GM21825 (cell line): ENCODE measurements around the gene RXFP3.
A peak's percentile ranks its signal among the peaks of the same experiment; 100 is the strongest.
"Not testable (repeated sequence)": the region's sequence is repeated elsewhere in the genome, so short reads cannot be mapped to it uniquely, and the experiment has no call there.

Experiments used
- ATAC-seq: cut with Tn5 transposase; IDR thresholded peaks from one replicate; pipeline ENCODE4 v1.9.1; 2021; ENCODE audit warnings: mild to moderate bottlenecking, moderate library complexity; ENCODE audit not compliant: unreplicated experiment

Gene RXFP3

GRCh38 chr5:33933723-33934169 is 2.4 kb upstream of the RXFP3 start:
- peak; percentile 80 for ATAC-seq

- ATAC-seq: peak; percentile 13
Observed at GRCh38 chr5:33934176-33934575, 2.0 kb upstream of the RXFP3 start.

- ATAC-seq: no peak
Observed at GRCh38 chr5:33936004-33936380, 194 bp upstream of the RXFP3 start.

GRCh38 chr5:33937017-33937706 is 976 bp downstream of the RXFP3 start:
- ATAC-seq: no peak

GRCh38 chr5:33937707-33938506 is 1.7 kb downstream of the RXFP3 start:
- no peak for ATAC-seq

- ATAC-seq: no peak
Observed at GRCh38 chr5:33938507-33938796, 2.3 kb downstream of the RXFP3 start.

- ATAC-seq: no peak
Observed at GRCh38 chr5:33938881-33939280, 2.7 kb downstream of the RXFP3 start.

GRCh38 chr5:33939556-33940262 is 3.5 kb downstream of the RXFP3 start:
- no peak for ATAC-seq

- ATAC-seq: no peak
Observed at GRCh38 chr5:33941090-33941489, 4.9 kb downstream of the RXFP3 start.

- no peak for ATAC-seq
Observed at GRCh38 chr5:33944543-33945132, 8.5 kb downstream of the RXFP3 start.

- not testable (repeated sequence) for ATAC-seq
Observed at GRCh38 chr5:33952175-33952574, 16.0 kb downstream of the RXFP3 start.

- ATAC-seq: no peak
Observed at GRCh38 chr5:33957577-33958150, 21.5 kb downstream of the RXFP3 start.

- ATAC-seq: no peak
Observed at GRCh38 chr5:33958176-33958575, 22.0 kb downstream of the RXFP3 start.

- ATAC-seq: no peak
Observed at GRCh38 chr5:33964132-33964700, 28.0 kb downstream of the RXFP3 start.

GRCh38 chr5:33966805-33967204 is 30.6 kb downstream of the RXFP3 start:
- no peak for ATAC-seq

GRCh38 chr5:33968211-33969005 is 32.2 kb downstream of the RXFP3 start:
- no peak for ATAC-seq

GRCh38 chr5:33969572-33970452 is 33.6 kb downstream of the RXFP3 start:
- ATAC-seq: no peak

- ATAC-seq: no peak
Observed at GRCh38 chr5:33973271-33973670, 37.1 kb downstream of the RXFP3 start.

GRCh38 chr5:33975852-33976251 is 39.7 kb downstream of the RXFP3 start:
- ATAC-seq: no peak
